Neural progenitor cell (in vitro differentiated cells): Measurements from ENCODE around the gene LDB2. TPM values are rescaled to one million over a fixed set of nuclear protein-coding genes. Genes with fewer than 3 reads are reported as not detected.

ENCODE experiments used
- DNase-seq: peaks from one replicate; pipeline ENCODE4 v3.0.0-alpha.2; 2016; ENCODE audit warnings: low spot score
- H2AFZ ChIP-seq: fragments of 200-600 bp; sonication (generic); replicated peaks from 2 replicates; pipeline ENCODE4 v1.6.1; 2016; ENCODE audit warnings: antibody characterized with exemption
- H3F3A ChIP-seq: fragments of 200-600 bp; sonication (generic); 2 replicates; pipeline ENCODE4 v1.6.1; 2016; ENCODE audit warnings: antibody characterized with exemption, low read depth
- H3K27ac ChIP-seq: fragments of 200-600 bp; sonication (generic); 2 replicates; pipeline ENCODE4 v1.5.1; 2016; ENCODE audit warnings: mild to moderate bottlenecking
- H3K27me3 ChIP-seq: fragments of 200-600 bp; sonication (generic); 2 replicates; pipeline ENCODE4 v1.6.1; 2016; ENCODE audit warnings: mild to moderate bottlenecking, moderate library complexity
- H3K36me3 ChIP-seq: fragments of 200-600 bp; sonication (generic); 2 replicates; pipeline ENCODE4 v1.5.1; 2016
- H3K4me1 ChIP-seq: fragments of 200-600 bp; sonication (generic); 2 replicates; pipeline ENCODE4 v1.6.1; 2016; ENCODE audit warnings: mixed run types
- H3K4me2 ChIP-seq: fragments of 200-600 bp; sonication (generic); 2 replicates; pipeline ENCODE4 v1.6.1; 2016
- H3K4me3 ChIP-seq: fragments of 200-600 bp; sonication (generic); 2 replicates; pipeline ENCODE4 v1.5.1; 2016
- H3K79me2 ChIP-seq: fragments of 200-600 bp; sonication (generic); 2 replicates; pipeline ENCODE4 v1.6.1; 2016; ENCODE audit warnings: low read depth
- H3K9ac ChIP-seq: fragments of 200-600 bp; sonication (generic); 2 replicates; pipeline ENCODE4 v1.6.1; 2016
- H3K9me3 ChIP-seq: fragments of 200-600 bp; sonication (generic); 2 replicates; pipeline ENCODE4 v1.5.1; 2016; ENCODE audit warnings: low read depth
- H4K20me1 ChIP-seq: fragments of 200-600 bp; sonication (generic); 2 replicates; pipeline ENCODE4 v1.6.1; 2016; ENCODE audit warnings: low read depth
- H3K27ac Mint-ChIP-seq: 3 replicates; pipeline ENCODE4 v1.8.0; 2021; ENCODE audit warnings: mixed read lengths
- H3K27me3 Mint-ChIP-seq: 2 replicates; pipeline ENCODE4 v1.8.0; 2022; ENCODE audit warnings: low read depth, mild to moderate bottlenecking, inconsistent platforms, moderate library complexity, mixed read lengths; ENCODE audit not compliant: insufficient read depth
- H3K36me3 Mint-ChIP-seq: 3 replicates; pipeline ENCODE4 v1.8.0; 2021; ENCODE audit warnings: mixed read lengths
- H3K4me1 Mint-ChIP-seq: 3 replicates; pipeline ENCODE4 v1.8.0; 2021; ENCODE audit warnings: mixed read lengths
- H3K4me3 Mint-ChIP-seq: 3 replicates; pipeline ENCODE4 v1.8.0; 2021; ENCODE audit warnings: mild to moderate bottlenecking, moderate library complexity, mixed read lengths
- H3K9me3 Mint-ChIP-seq: 3 replicates; pipeline ENCODE4 v1.8.0; 2020; ENCODE audit warnings: mixed read lengths
- CTCF ChIP-seq: fragments of 200-600 bp; sonication (generic); IDR thresholded peaks from 2 replicates; pipeline ENCODE4 v1.5.1; 2017; ENCODE audit warnings: antibody characterized with exemption, mild to moderate bottlenecking
- EZH2 ChIP-seq: fragments of 200-600 bp; sonication (generic); IDR thresholded peaks from 2 replicates; pipeline ENCODE4 v1.6.1; 2017; ENCODE audit warnings: antibody characterized with exemption, mild to moderate bottlenecking, moderate library complexity
- EZH2phosphoT487 ChIP-seq: fragments of 200-600 bp; sonication (generic); IDR thresholded peaks from 2 replicates; pipeline ENCODE4 v1.6.1; 2017; ENCODE audit warnings: antibody characterized with exemption
- total RNA-seq: library from RNA; depleted of rRNA; stranded (reverse); fragments of >200 nt; gene quantifications from 2 replicates; pipeline ENCODE4 v1.2.3, GENCODE V29; 2015; ENCODE audit warnings: low replicate concordance

Gene LDB2
- total RNA-seq, 1 donor from 2014 or later: 24.3 TPM

GRCh38 chr4:16503421-16504100, 394.9 kb downstream of the LDB2 start:
- no peaks in the 10 kb centered on the region for H4K20me1 ChIP-seq
- no peaks in the 10 kb centered on the region for H3K4me1 Mint-ChIP-seq
- no peak overlapping the region for H2AFZ ChIP-seq
- no peaks in the 10 kb centered on the region for H3K27me3 ChIP-seq
- no peak overlapping the region for H3K4me2 ChIP-seq
- no peak overlapping the region for H3K9ac ChIP-seq
- H3K27me3 Mint-ChIP-seq: no peaks in the 10 kb centered on the region
- peaks cover 32% of the 10 kb centered on the region for H3K36me3 Mint-ChIP-seq
- DNase-seq: no peak
- H3F3A ChIP-seq: no peaks in the 10 kb centered on the region
- no peak overlapping the region for H3K4me3 Mint-ChIP-seq
- no peaks in the 10 kb centered on the region for H3K36me3 ChIP-seq
- H3K4me3 ChIP-seq: no peak overlapping the region
- peaks cover 5% of the 10 kb centered on the region for H3K9me3 Mint-ChIP-seq
- H3K9me3 ChIP-seq: no peaks in the 10 kb centered on the region
- H3K27ac Mint-ChIP-seq: no peak overlapping the region
- H3K79me2 ChIP-seq: no peaks in the 10 kb centered on the region
- H3K27ac ChIP-seq: no peak overlapping the region
- TF ChIP-seq EZH2phosphoT487: no peak
- TF ChIP-seq EZH2: no peak
- TF ChIP-seq CTCF: no peak
- no peaks in the 10 kb centered on the region for H3K4me1 ChIP-seq

GRCh38 chr4:16498978-16499377, 399.5 kb downstream of the LDB2 start:
- Histone ChIP-seq H3K36me3 (no peaks in the 10 kb centered on the region), H3K4me1 (no peaks in the 10 kb centered on the region), H3K9ac (no peak overlapping the region), H4K20me1 (no peaks in the 10 kb centered on the region), H3K9me3 (no peaks in the 10 kb centered on the region), H3K79me2 (no peaks in the 10 kb centered on the region), H3F3A (no peaks in the 10 kb centered on the region), H3K4me3 (no peak overlapping the region), H3K27ac (no peak overlapping the region), H2AFZ (no peak overlapping the region), H3K27me3 (no peaks in the 10 kb centered on the region), H3K4me2 (no peak overlapping the region)
- Mint-ChIP-seq H3K27me3 (peaks cover 2% of the 10 kb centered on the region), H3K4me3 (no peak overlapping the region), H3K36me3 (peaks cover 16% of the 10 kb centered on the region), H3K4me1 (peaks cover 11% of the 10 kb centered on the region), H3K27ac (no peak overlapping the region), H3K9me3 (no peaks in the 10 kb centered on the region)
- no peak for TF ChIP-seq CTCF
- no peak for TF ChIP-seq EZH2
- TF ChIP-seq EZH2phosphoT487: no peak
- DNase-seq: no peak

DNA sequence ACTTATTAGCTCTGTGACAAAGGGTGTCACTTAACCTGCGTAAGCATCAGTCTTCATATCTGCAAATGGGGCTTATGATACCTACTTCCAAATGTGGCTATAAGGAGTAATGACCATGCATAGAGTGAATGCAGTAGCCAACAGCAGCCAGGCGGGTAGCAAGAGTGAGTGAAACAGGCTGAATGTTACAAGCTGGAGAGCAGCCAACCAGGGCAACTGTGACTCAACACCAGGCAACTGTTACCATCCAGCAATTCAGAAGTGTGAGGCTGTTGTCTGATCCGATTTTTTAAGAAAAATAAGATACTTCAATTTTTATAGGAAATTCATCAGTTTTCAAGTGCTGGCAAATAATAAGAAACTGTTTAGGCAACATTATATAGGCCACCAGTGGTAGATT, 401.9 kb downstream of the LDB2 start:
- H3K27me3 Mint-ChIP-seq: peaks cover 2% of the 10 kb centered on the region
- no peak for DNase-seq

More for the DNA sequence above, 401.9 kb downstream of the LDB2 start:
- H3F3A ChIP-seq: no peaks in the 10 kb centered on the region
- H3K4me1 ChIP-seq: no peaks in the 10 kb centered on the region
- no peak for TF ChIP-seq CTCF
- TF ChIP-seq EZH2: no peak
- TF ChIP-seq EZH2phosphoT487: no peak
- no peaks in the 10 kb centered on the region for H4K20me1 ChIP-seq
- H3K4me3 ChIP-seq: no peak overlapping the region
- Mint-ChIP-seq H3K27ac (no peak overlapping the region), H3K4me1 (peaks cover 11% of the 10 kb centered on the region), H3K9me3 (no peaks in the 10 kb centered on the region), H3K36me3 (peaks cover 7% of the 10 kb centered on the region), H3K4me3 (no peak overlapping the region)
- no peaks in the 10 kb centered on the region for H3K9me3 ChIP-seq
- no peak overlapping the region for H3K9ac ChIP-seq
- H3K79me2 ChIP-seq: no peaks in the 10 kb centered on the region
- no peak overlapping the region for H2AFZ ChIP-seq
- no peak overlapping the region for H3K27ac ChIP-seq
- H3K36me3 ChIP-seq: no peaks in the 10 kb centered on the region
- H3K4me2 ChIP-seq: no peak overlapping the region
- no peaks in the 10 kb centered on the region for H3K27me3 ChIP-seq
